NCI-H146 (cell line): ENCODE results near the gene REEP6.
A peak's percentile ranks its signal among the peaks of the same experiment; 100 is the strongest.
"Not testable (repeated sequence)": the region's sequence is repeated elsewhere in the genome, so short reads cannot be mapped to it uniquely, and the experiment has no call there.

Experiments
- DNase-seq: peaks from one replicate; lab custom pipeline; 2025; lab: John Stamatoyannopoulos, UW

REEP6 gene

DNA sequence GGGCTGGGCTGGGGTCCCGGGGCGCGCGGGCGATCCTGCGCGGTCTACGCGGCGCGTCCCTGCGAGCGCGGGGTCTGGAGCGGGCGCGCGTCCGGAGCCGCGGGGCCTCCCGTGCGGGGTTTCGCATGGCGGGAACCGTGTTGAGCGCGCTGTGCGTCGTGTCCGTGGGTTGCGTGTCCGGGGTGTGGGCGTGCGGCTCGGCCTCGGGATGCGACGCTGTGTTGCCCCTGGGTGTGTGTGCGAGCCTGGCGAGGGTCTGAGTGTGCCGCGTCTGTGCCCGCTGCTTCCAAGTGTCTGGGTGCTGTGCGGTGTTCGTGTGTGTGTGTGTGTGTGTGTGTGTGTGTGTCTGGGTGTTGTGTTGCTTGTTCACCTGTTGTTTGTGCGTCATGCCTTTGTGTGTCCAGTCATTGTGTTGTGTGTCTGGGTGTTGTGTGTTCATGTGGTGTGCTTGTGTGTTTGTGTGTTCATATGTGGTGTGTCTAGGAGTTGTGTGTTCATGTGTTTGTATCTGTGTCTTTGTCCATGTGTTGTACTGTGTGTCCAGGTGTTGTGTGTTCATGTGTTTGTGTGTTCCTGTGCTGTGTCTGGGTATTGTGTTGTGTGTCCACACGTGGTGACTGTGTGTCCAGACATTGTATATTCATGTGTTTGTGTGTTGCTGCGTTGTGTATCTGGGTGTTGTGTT, 33.4 kb downstream of the REEP6 start:
- DNase-seq, result no peak

GRCh38 chr19:1524972-1525325, 34.0 kb downstream of the REEP6 start:
- DNase-seq, result no peak

- no peak for DNase-seq
These were observed 34.4 kb downstream of the REEP6 start for GRCh38 chr19:1525343-1525742.

GRCh38 chr19:1526066-1526778, 35.2 kb downstream of the REEP6 start:
- DNase-seq, result no peak

GRCh38 chr19:1526979-1527649, 36.1 kb downstream of the REEP6 start:
- DNase-seq, result no peak

DNA sequence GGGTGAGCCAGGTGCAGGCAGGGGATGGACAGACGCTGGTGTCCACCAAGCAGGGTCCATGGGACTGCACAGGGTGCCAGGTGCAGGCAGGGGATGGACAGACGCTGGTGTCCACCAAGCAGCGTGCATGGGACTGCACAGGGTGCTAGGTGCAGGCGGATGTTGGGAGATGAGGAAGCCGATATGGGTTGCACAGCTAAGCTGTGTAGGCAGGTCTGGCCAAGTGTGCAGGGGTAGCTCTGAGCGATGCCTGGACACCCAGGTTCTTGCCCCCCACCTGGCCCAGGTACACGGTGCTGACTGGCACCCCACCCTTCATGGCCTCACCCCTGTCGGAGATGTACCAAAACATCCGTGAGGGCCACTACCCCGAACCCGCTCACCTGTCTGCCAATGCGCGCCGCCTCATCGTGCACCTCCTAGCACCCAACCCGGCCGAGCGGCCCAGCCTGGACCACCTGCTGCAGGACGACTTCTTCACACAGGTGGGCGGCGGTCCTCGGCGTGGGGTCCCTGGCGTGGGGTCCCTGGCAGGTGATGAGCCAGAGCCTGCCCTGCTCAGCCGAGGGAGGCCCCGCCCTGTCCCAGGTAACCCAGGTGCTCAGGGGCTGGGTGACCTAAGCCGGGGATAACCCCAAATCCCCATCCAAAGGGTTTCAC, 36.8 kb downstream of the REEP6 start:
- DNase-seq, result no peak

DNA sequence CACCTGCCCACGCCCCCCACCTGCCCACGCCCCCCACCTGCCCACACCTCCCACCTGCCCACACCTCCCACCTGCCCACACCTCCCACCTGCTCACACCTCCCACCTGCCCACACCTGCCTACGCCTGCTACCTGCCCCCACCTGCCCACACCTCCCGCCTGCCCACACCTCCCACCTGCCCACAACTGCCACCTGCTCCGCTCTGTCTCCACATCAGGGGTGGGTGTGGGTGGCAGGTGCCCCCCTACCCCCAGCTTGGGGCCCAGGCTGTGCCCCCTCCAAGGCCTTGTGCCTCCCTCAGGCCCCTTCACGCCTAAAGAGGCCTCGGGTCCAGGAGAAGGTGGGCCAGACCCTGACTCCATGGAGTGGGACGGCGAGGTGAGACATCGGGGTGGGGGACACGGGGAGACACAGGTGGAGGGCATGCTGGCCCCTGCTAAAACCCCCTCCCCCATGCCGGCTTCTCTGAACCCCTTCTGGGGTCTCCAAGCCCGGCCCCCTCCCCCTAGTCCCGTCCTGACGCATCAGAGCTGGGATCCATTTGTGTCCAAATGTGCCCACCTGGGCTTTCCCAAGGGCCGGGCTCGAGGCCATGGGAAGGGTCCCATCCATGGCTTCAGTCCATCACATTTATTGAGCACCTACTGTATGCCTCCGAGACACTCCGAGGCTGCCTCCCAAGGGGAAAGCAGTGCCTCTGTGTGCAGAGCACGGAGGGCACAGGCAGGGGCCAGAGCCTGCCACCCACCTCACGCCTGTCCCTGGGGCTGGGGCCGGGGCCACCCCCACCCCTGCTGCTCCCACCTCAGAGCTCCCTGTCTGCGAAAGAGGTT, 37.8 kb downstream of the REEP6 start:
- no peak for DNase-seq

DNA sequence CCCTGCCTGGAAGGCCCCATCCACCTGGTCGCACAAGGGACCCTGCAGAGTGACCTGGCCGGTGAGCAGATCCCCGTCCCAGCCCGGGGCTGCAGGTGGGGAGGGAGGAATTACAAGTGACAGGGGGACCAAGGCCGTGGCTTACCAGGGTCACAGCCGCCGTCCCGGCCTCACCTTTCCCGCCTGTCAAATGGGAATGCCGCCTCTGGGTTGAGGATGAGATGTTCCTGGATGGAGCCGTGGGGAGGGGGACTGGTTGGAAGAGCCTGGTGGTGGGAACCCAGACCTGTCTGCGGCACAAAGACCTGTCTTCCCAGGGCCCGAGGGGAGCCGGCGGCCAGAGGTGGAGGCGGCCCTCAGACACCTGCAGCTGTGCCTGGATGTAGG, 38.4 kb downstream of the REEP6 start:
- DNase-seq, result no peak

DNA sequence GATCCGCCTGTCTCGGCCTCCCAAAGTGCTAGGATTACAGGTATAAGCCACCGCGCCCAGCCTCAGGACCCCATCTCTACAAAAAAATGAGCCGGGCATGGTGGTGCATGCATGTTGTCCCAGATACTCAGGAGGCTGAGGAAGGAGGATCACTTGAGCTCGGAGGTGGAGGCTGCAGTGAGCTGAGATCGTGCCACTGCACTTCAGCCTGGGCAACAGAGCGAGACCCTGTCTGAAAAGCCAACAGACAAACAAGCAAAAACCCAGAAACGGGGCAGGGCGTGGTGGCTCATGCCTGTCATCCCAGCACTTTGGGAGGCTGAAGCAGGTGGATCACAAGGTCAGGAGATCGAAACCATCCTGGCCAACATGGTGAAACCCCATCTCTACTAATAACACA, 39.9 kb downstream of the REEP6 start:
- not testable (repeated sequence) for DNase-seq

GRCh38 chr19:1531587-1531986, 40.6 kb downstream of the REEP6 start:
- no peak for DNase-seq

- DNase-seq, result no peak
These were observed 41.0 kb downstream of the REEP6 start for GRCh38 chr19:1532003-1532402.

- peak; percentile 18 for DNase-seq
These were observed 42.6 kb downstream of the REEP6 start for GRCh38 chr19:1533510-1534150.

- DNase-seq, result no peak
These were observed 44.0 kb downstream of the REEP6 start for GRCh38 chr19:1534972-1535371.

- DNase-seq, result not testable (repeated sequence)
These were observed 44.7 kb downstream of the REEP6 start for GRCh38 chr19:1535699-1536098.

- DNase-seq, result no peak
These were observed 48.0 kb downstream of the REEP6 start for GRCh38 chr19:1538978-1539377.

DNA sequence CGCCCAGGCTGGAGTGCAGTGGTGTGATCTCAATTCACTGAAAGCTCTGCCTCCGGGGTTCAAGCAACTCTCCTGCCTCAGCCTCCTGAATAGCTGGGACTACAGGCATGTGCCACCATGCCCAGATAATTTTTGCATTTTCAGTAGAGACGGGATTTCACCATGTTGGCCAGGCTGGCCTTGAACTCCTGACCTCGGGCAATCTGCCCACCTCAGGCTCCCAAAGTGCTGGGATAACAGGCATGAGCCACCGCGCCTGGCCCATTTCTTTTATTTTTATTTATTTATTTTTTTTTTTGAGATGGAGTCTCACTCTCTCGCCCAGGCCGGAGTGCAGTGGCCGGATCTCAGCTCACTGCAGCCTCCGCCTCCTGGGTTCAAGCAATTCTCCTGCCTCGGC, 48.8 kb downstream of the REEP6 start:
- not testable (repeated sequence) for DNase-seq

DNA sequence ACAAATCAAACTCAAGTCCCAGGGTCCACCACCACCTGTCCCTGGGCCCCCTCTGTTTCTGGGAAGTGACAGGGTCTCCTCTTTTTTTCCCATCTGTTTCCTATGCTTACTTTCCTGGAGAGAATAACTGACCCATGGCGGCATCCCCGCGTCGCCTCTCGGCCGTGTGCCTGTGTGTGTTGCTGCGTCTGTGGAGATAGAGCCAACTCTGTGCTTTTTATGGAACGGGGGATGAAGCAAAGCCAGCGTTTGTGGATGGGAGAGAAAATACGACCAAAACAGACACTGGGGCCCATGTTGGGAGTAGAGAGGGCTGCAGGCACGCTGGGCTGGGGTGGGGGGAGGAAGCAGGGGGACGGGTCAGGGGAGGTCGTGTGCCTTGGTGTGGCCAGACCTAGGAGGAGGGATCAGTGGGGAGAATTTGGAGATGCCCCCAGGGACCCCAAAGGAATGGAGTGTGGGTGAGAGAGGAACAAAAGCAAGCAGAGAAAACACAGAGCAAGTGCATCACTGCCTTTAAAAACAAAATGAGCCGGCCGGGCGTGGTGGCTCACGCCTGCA, 49.5 kb downstream of the REEP6 start:
- no peak for DNase-seq
